IMR-90 (cell line): ENCODE results near the gene CAMTA2. TPM values are rescaled to one million over a fixed set of nuclear protein-coding genes. Genes with fewer than 3 reads are reported as not detected.

Source experiments
- ATAC-seq: fragments of 200-7000 bp; cut with Tn5 transposase; 2 replicates; pipeline ENCODE4 v1.9.1; 2020; ENCODE audit warnings: low read depth, mild to moderate bottlenecking, moderate library complexity
- BruUV-seq: library from RNA; stranded (reverse); fragments of 400-500 nt; replicated peaks from 2 replicates; lab custom pipeline; 2021; lab: Mats Ljungman, UMichigan
- CTCF ChIA-PET: fragments of 300-600 bp; formaldehyde crosslinking; extraction: SDS; loops from one replicate; lab custom pipeline; 2021; ENCODE audit warnings: antibody characterized with exemption; lab: Yijun Ruan, JAX
- POLR2A ChIA-PET: fragments of 300-600 bp; sonication (Branson Sonifier 250); formaldehyde crosslinking; loops from one replicate; lab custom pipeline; 2022; ENCODE audit warnings: antibody characterized with exemption; ENCODE audit not compliant: unreplicated experiment; lab: Charles Lee
- DNase-seq: peaks from one replicate; pipeline ENCODE4 v3.0.0; 2013
- H2AFZ ChIP-seq: replicated peaks from 2 replicates; pipeline ENCODE3; 2013; ENCODE audit warnings: low read length, mild to moderate bottlenecking; ENCODE audit not compliant: poor library complexity
- H2AK5ac ChIP-seq: 2 replicates; pipeline ENCODE4 v1.6.1; 2013; ENCODE audit warnings: low read depth, low read length, inconsistent platforms
- H2AK9ac ChIP-seq: replicated peaks from 2 replicates; pipeline ENCODE3; 2013; ENCODE audit warnings: mild to moderate bottlenecking, low read depth, low read length, moderate library complexity; ENCODE audit not compliant: poor library complexity
- H2BK120ac ChIP-seq: 2 replicates; pipeline ENCODE4 v1.6.1; 2013; ENCODE audit warnings: low read depth, low read length, inconsistent platforms
- H2BK15ac ChIP-seq: 3 replicates; pipeline ENCODE4 v1.6.1; 2013; ENCODE audit warnings: low read depth, low read length, inconsistent platforms
- H2BK20ac ChIP-seq: 2 replicates; pipeline ENCODE4 v1.6.1; 2013; ENCODE audit warnings: low read depth, mild to moderate bottlenecking, inconsistent platforms, low read length, moderate library complexity
- H2BK5ac ChIP-seq: 2 replicates; pipeline ENCODE4 v1.6.1; 2013; ENCODE audit warnings: mild to moderate bottlenecking, low read depth, low read length, inconsistent platforms; ENCODE audit not compliant: poor library complexity, severe bottlenecking
- H3K14ac ChIP-seq: replicated peaks from 2 replicates; pipeline ENCODE4 v1.6.1; 2013; ENCODE audit warnings: low read depth, low read length, inconsistent platforms
- H3K18ac ChIP-seq: 2 replicates; pipeline ENCODE4 v1.6.1; 2013; ENCODE audit warnings: low read depth, low read length, control low read depth
- H3K23ac ChIP-seq: 2 replicates; pipeline ENCODE4 v1.6.1; 2013; ENCODE audit warnings: low read depth, low read length, inconsistent platforms
- H3K27ac ChIP-seq: 2 replicates; pipeline ENCODE4 v1.5.1; 2013; ENCODE audit warnings: mild to moderate bottlenecking, control low read depth, low read length; ENCODE audit not compliant: insufficient read depth
- H3K27me3 ChIP-seq: 2 replicates; pipeline ENCODE4 v1.6.1; 2013; ENCODE audit warnings: low read length; ENCODE audit not compliant: control insufficient read depth, insufficient read depth
- H3K36me3 ChIP-seq: 2 replicates; pipeline ENCODE4 v1.6.1; 2013; ENCODE audit warnings: low read length, mixed read lengths; ENCODE audit not compliant: control insufficient read depth, insufficient read depth
- H3K4ac ChIP-seq: 2 replicates; pipeline ENCODE4 v1.6.1; 2013; ENCODE audit warnings: low read depth, low read length, inconsistent platforms
- H3K4me1 ChIP-seq: 2 replicates; pipeline ENCODE4 v1.6.1; 2013; ENCODE audit warnings: low read length, mixed read lengths; ENCODE audit not compliant: control insufficient read depth, insufficient read depth
- H3K4me2 ChIP-seq: 2 replicates; pipeline ENCODE4 v1.6.1; 2013; ENCODE audit warnings: low read depth, mild to moderate bottlenecking, control low read depth, low read length, moderate library complexity
- H3K4me3 ChIP-seq: 2 replicates; pipeline ENCODE4 v1.5.1; 2013; ENCODE audit warnings: low read depth, mild to moderate bottlenecking, control low read depth, low read length, moderate library complexity; ENCODE audit not compliant: insufficient read depth
- H3K56ac ChIP-seq: 2 replicates; pipeline ENCODE4 v1.6.1; 2013; ENCODE audit warnings: low read length, inconsistent platforms; ENCODE audit not compliant: insufficient read depth; ENCODE audit errors: extremely low read depth
- H3K79me1 ChIP-seq, 2 experiments: 2 replicates each; pipeline ENCODE4 v1.6.1; 2013; ENCODE audit warnings: low read length in 2 of 2, inconsistent platforms in 1 of 2, low read depth in 1 of 2
- H3K9ac ChIP-seq: 2 replicates; pipeline ENCODE4 v1.6.1; 2013; ENCODE audit warnings: low read depth, low read length, control low read depth
- H3K9me1 ChIP-seq: 2 replicates; pipeline ENCODE4 v1.6.1; 2013; ENCODE audit warnings: low read length, inconsistent platforms; ENCODE audit not compliant: insufficient read depth
- H3K9me3 ChIP-seq: 2 replicates; pipeline ENCODE4 v1.6.1; 2013; ENCODE audit warnings: low read length; ENCODE audit not compliant: control insufficient read depth, insufficient read depth
- H4K20me1 ChIP-seq: 2 replicates; pipeline ENCODE4 v1.6.1; 2013; ENCODE audit warnings: low read length, inconsistent platforms; ENCODE audit not compliant: insufficient read depth
- H4K5ac ChIP-seq: 2 replicates; pipeline ENCODE4 v1.6.1; 2013; ENCODE audit warnings: mild to moderate bottlenecking, low read depth, low read length, control low read depth
- H4K8ac ChIP-seq, 2 experiments: 2 replicates each; pipeline ENCODE4 v1.6.1; 2013; ENCODE audit warnings: low read depth in 2 of 2, low read length in 2 of 2, control low read depth in 1 of 2, inconsistent platforms in 1 of 2
- H4K91ac ChIP-seq: 2 replicates; pipeline ENCODE4 v1.6.1; 2013; ENCODE audit warnings: low read depth, low read length, inconsistent platforms; ENCODE audit not compliant: insufficient read depth
- CTCF ChIP-seq: conservative IDR thresholded peaks from 2 replicates; pipeline ENCODE4 v1.5.1; 2012; ENCODE audit warnings: mild to moderate bottlenecking, low read depth, low read length, improper control_type of control experiment
- MAFK ChIP-seq: IDR thresholded peaks from 2 replicates; pipeline ENCODE4 v1.6.1; 2012; ENCODE audit warnings: low read depth, low read length, improper control_type of control experiment
- MAZ ChIP-seq: IDR thresholded peaks from 2 replicates; pipeline ENCODE4 v1.6.1; 2012; ENCODE audit warnings: low read depth, mild to moderate bottlenecking, low read length, improper control_type of control experiment, moderate library complexity, borderline replicate concordance
- NFE2L2 ChIP-seq: fragments of 150-350 bp; IDR thresholded peaks from 2 replicates; pipeline ENCODE4 v1.6.1; 2016; ENCODE audit warnings: low read depth, mild to moderate bottlenecking, low read length
- RFX5 ChIP-seq: IDR thresholded peaks from 2 replicates; pipeline ENCODE4 v1.8.0; 2012; ENCODE audit warnings: low read depth, mild to moderate bottlenecking, low read length, moderate library complexity
- SMC3 ChIP-seq: fragments of 150-350 bp; IDR thresholded peaks from 2 replicates; pipeline ENCODE4 v1.6.1; 2016; ENCODE audit warnings: low read depth, mild to moderate bottlenecking, antibody characterized with exemption, low read length, moderate library complexity
- WGBS, 2 experiments: methylation state at CpG; one replicate each; pipeline versions ENCODE4 v1.1.5 to v1.1.7; 2013; ENCODE audit warnings: missing lambda C conversion rate in 2 of 2; ENCODE audit not compliant: insufficient read length in 1 of 2; ENCODE audit errors: extremely low coverage in 2 of 2; 5-methylcytosine and 5-hydroxymethylcytosine counted together
- dilution Hi-C: fragments of 300-500 bp; cut with HindIII; formaldehyde crosslinking; loops from one replicate; pipeline ENCODE4 v1.14.3; 2018; ENCODE audit warnings: low sequenced_read_pairs; ENCODE audit not compliant: unreplicated experiment
- in situ Hi-C: fragments of 300-500 bp; cut with MboI; formaldehyde crosslinking; loops from 3 replicates; pipeline ENCODE4 v1.14.3; 2019; ENCODE audit warnings: low sequenced_read_pairs, inconsistent platforms, mixed read lengths
- intact Hi-C: fragments of 100-400 bp; cut with micrococcal nuclease; formaldehyde crosslinking; loops from 2 replicates; pipeline ENCODE4 v1.10.0; 2022
- polyA plus RNA-seq, 3 experiments: library from polyadenylated mRNA; depleted of rRNA; stranded (reverse); fragments of >200 nt; gene quantifications; 2 replicates each; pipeline ENCODE4 v1.2.3, GENCODE V29; 2012; ENCODE audit warnings: low replicate concordance in 1 of 3
- total RNA-seq: library from RNA; depleted of rRNA; stranded (reverse); fragments of >200 nt; gene quantifications from 2 replicates; pipeline ENCODE4 v1.2.3, GENCODE V29; 2012
- TF ChIP-seq, protein P1 (sequence below): fragments of 150-350 bp; IDR thresholded peaks from 2 replicates; pipeline ENCODE4 v1.6.1; 2017; ENCODE audit warnings: mild to moderate bottlenecking, antibody characterized with exemption, low read length, low read depth

CAMTA2 gene
- total and polyA plus RNA-seq, 2 of the 4 experiments (the other 2 are of a cell fraction) = 1.4 to 54.7 TPM

GRCh38 chr17:4997302-4998026 lies 10.0 kb upstream of the CAMTA2 start, which contains the start of the genes INCA1 and KIF1C:
TSS of gene INCA1 (minus strand) at chr17:4997522. CDS start at chr17:4994437, 3,085 bp downstream.
TSS of gene KIF1C (plus strand) at chr17:4997950. CDS start at chr17:5000247, 2,297 bp downstream.
- WGBS, 2 experiments = 0% methylated on average over 43 of the region's 93 CpGs; no CpG with 5 or more reads in 1 of the 2 experiments
- peak within 1 kb of the TSS; percentile 89 for H3K9ac ChIP-seq
- peak within 1 kb of the TSS; percentile 96 for H3K4me3 ChIP-seq
- peaks cover 28 to 48% of the 10 kb centered on the region in 2 experiments for H3K79me1 ChIP-seq
- H3K4me1 ChIP-seq = peaks cover 21% of the 10 kb centered on the region
- peak within 1 kb of the TSS; percentile 100 for H2BK5ac ChIP-seq
- H3K14ac ChIP-seq = peak within 1 kb of the TSS; percentile 94
- peak within 1 kb of the TSS; percentile 96 for H3K4me2 ChIP-seq
- H3K9me1 ChIP-seq = peaks cover 18% of the 10 kb centered on the region
- H3K56ac ChIP-seq = peak within 1 kb of the TSS; percentile 77
- peak; percentile 95 for ATAC-seq
- H3K27me3 ChIP-seq = no peaks in the 10 kb centered on the region
- H3K36me3 ChIP-seq = peaks cover 19% of the 10 kb centered on the region
- peak within 1 kb of the TSS; percentile 91 for H2AK5ac ChIP-seq
- DNase-seq = peak; percentile 82
- peak within 1 kb of the TSS; percentile 98 for H3K27ac ChIP-seq
- H4K20me1 ChIP-seq = peaks cover 26% of the 10 kb centered on the region
- no TSS peak for BruUV-seq
- TF ChIP-seq MAFK (no peak), NFE2L2 (no peak), SMC3 (no peak), CTCF (no peak), MAZ (peak; percentile 61; the same call in 1 of the 2 replicates), RFX5 (no peak)
- TF ChIP-seq, protein P1, sequence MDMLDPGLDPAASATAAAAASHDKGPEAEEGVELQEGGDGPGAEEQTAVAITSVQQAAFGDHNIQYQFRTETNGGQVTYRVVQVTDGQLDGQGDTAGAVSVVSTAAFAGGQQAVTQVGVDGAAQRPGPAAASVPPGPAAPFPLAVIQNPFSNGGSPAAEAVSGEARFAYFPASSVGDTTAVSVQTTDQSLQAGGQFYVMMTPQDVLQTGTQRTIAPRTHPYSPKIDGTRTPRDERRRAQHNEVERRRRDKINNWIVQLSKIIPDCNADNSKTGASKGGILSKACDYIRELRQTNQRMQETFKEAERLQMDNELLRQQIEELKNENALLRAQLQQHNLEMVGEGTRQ = no peak
- peak within 1 kb of the TSS; percentile 100 for H2AFZ ChIP-seq
- H3K23ac ChIP-seq = peak within 1 kb of the TSS; percentile 97
- H2BK20ac ChIP-seq = 0 out of 2 replicates have a peak within 1 kb of the TSS, but pooled peaks have one; percentile 45
- peak within 1 kb of the TSS; percentile 97 for H2AK9ac ChIP-seq
- dilution Hi-C loops = no loop called here
- no peaks in the 10 kb centered on the region for H3K9me3 ChIP-seq
- in situ Hi-C loops = no loop called here
- H4K8ac ChIP-seq = peak within 1 kb of the TSS; percentile 84 to 86; a peak in 3 of 4 replicates
- peak within 1 kb of the TSS; percentile 18; the same call in 1 of the 2 replicates for H4K5ac ChIP-seq
- H2BK15ac ChIP-seq = peak within 1 kb of the TSS; percentile 97; the same call in 2 of the 3 replicates
- H4K91ac ChIP-seq = peak within 1 kb of the TSS; percentile 82
- peak within 1 kb of the TSS; percentile 87 for H3K18ac ChIP-seq
- POLR2A ChIA-PET = interaction anchor here (0.6 to 0.8 kb wide), 3 partner anchors 49 to 767 kb away, joined by 3 to 11 read pairs (median 7); partner anchors contain the start of gene PFN1
- CTCF ChIA-PET = interaction anchor here (0.9 to 1.2 kb wide), 3 partner anchors 10 to 13 kb away, joined by 3 to 4 read pairs (median 3); partner anchors contain the start of gene CAMTA2
- H2BK120ac ChIP-seq = peak within 1 kb of the TSS; percentile 89
- H3K4ac ChIP-seq = peak within 1 kb of the TSS; percentile 95
- intact Hi-C loops = no loop called here
